ENCODE data around the gene PSMG2. TPM values are rescaled to one million over a fixed set of nuclear protein-coding genes. Genes with fewer than 3 reads are reported as not detected.

Gene PSMG2
- total and polyA plus RNA-seq, 9 of the 15 experiments (the other 6 are each of a cell fraction or from before 2014, with no cell fraction given) = 59.9 to 271 (median 111) TPM

- TF ChIP-seq, protein P1, sequence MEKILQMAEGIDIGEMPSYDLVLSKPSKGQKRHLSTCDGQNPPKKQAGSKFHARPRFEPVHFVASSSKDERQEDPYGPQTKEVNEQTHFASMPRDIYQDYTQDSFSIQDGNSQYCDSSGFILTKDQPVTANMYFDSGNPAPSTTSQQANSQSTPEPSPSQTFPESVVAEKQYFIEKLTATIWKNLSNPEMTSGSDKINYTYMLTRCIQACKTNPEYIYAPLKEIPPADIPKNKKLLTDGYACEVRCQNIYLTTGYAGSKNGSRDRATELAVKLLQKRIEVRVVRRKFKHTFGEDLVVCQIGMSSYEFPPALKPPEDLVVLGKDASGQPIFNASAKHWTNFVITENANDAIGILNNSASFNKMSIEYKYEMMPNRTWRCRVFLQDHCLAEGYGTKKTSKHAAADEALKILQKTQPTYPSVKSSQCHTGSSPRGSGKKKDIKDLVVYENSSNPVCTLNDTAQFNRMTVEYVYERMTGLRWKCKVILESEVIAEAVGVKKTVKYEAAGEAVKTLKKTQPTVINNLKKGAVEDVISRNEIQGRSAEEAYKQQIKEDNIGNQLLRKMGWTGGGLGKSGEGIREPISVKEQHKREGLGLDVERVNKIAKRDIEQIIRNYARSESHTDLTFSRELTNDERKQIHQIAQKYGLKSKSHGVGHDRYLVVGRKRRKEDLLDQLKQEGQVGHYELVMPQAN (IDR thresholded peaks at IDR 0.05; ENCODE audit: borderline replicate concordance) = no peak
- TF ChIP-seq TOE1 (IDR thresholded peaks at IDR 0.05; ENCODE audit: borderline replicate concordance) = no peak
- no peak for TF ChIP-seq TOE1 (CRISPR knock-in tag; IDR thresholded peaks at IDR 0.05; ENCODE audit: borderline replicate concordance, low read depth)
- 0 out of 2 replicates have a peak, but pooled peaks have one; percentile 23 for TF ChIP-seq FOXJ2 (tag; IDR thresholded peaks at IDR 0.05)
- no peak for TF ChIP-seq FOXA1 (IDR thresholded peaks at IDR 0.05; ENCODE audit: borderline replicate concordance)
Observed at GRCh38 chr18:12659904-12660605, 42.8 kb upstream of the PSMG2 start (continued).

- H2AFZ ChIP-seq (ENCODE audit: low read depth, low read length) = no peak overlapping the region
- ATAC-seq = no peak
- intact Hi-C loops (cut with micrococcal nuclease) = no loop called here
- no peak overlapping the region for H3K4me3 ChIP-seq
- no peaks in the 10 kb centered on the region for H3K79me2 ChIP-seq (ENCODE audit: control insufficient read depth, insufficient read depth, low read length)
- H3K9me1 ChIP-seq (ENCODE audit: control insufficient read depth, insufficient read depth, low read length) = no peaks in the 10 kb centered on the region
- no peak overlapping the region for H3K27ac ChIP-seq (ENCODE audit: extremely low read depth, low read depth, low read length)
- CTCF ChIA-PET (ENCODE audit: low intra/inter-chr PET ratio) = no interaction called here
- no TSS peak for BruUV-seq (replicated peaks)
- 48% methylated on average over 4 of the region's 5 CpGs for WGBS (ENCODE audit: insufficient coverage, low coverage, missing lambda C conversion rate)
- no peak for DNase-seq (ENCODE audit: extremely low read depth in 1 of 4, low spot score in 3 of 4)
- H3K4me2 ChIP-seq (ENCODE audit: insufficient read depth, low read length) = no peak overlapping the region
- peak overlapping the region in 1 of 2 experiments; percentile 17; a peak in 1 of 4 replicates for H3K9ac ChIP-seq (ENCODE audit: insufficient read depth in 1 of 2, low read depth in 2 of 2, low read length in 2 of 2)
- H4K20me1 ChIP-seq (replicated peaks; ENCODE audit: control insufficient read depth, insufficient read depth, low read length) = no peaks in the 10 kb centered on the region
- TF ChIP-seq YBX1 (IDR thresholded peaks at IDR 0.05) = no peak
- no peak for TF ChIP-seq SNIP1 (IDR thresholded peaks at IDR 0.05; ENCODE audit: low read depth)
- TF ChIP-seq ZBTB7A (IDR thresholded peaks at IDR 0.05; ENCODE audit: borderline replicate concordance, control insufficient read depth, low read depth, low read length) = no peak
- TF ChIP-seq HMGXB4 (CRISPR knock-in tag; IDR thresholded peaks at IDR 0.05) = no peak
- TF ChIP-seq TCF7L2 (IDR thresholded peaks at IDR 0.05; ENCODE audit: low read depth, low read length) = no peak
- TF ChIP-seq NCOA4 (IDR thresholded peaks at IDR 0.05; ENCODE audit: partially characterized antibody) = no peak
- TF ChIP-seq KDM1A (IDR thresholded peaks at IDR 0.05) = no peak
- no peak for TF ChIP-seq PATZ1 (CRISPR knock-in tag; IDR thresholded peaks at IDR 0.05; ENCODE audit: borderline replicate concordance)
- TF ChIP-seq POLR2A (conservative IDR thresholded peaks at IDR 0.05) = no peak
- POLR2A ChIA-PET = interaction anchor here (1.2 kb wide), 1 partner anchor 265 kb away, joined by 3 read pairs; no protein-coding TSS in a partner anchor
- H3K9me3 ChIP-seq (replicated peaks; ENCODE audit: control insufficient read depth, insufficient read depth, low read depth, low read length) = no peaks in the 10 kb centered on the region
- no peaks in the 10 kb centered on the region for H3K4me1 ChIP-seq (replicated peaks in 1 of 2; ENCODE audit: control insufficient read depth in 2 of 2, insufficient read depth in 2 of 2, low read length in 2 of 2)
- H3K36me3 ChIP-seq (ENCODE audit: control insufficient read depth, insufficient read depth, low read length) = peaks cover 8% of the 10 kb centered on the region; the same call in 2 of the 3 replicates
- H3K27me3 ChIP-seq (ENCODE audit: control insufficient read depth in 2 of 2, insufficient read depth in 2 of 2, low read length in 2 of 2) = no peaks in the 10 kb centered on the region
- no peak for FAIRE-seq
- in situ Hi-C loops (cut with MboI) = loop anchor here (5.0 kb wide), 1 partner anchor 276 kb away; no protein-coding TSS in a partner anchor
Observed at GRCh38 chr18:12668041-12668440, 34.8 kb upstream of the PSMG2 start.

All from K562 (cell line).